H1 (cell line): ENCODE results near the gene RBP3. TPM values are rescaled to one million over a fixed set of nuclear protein-coding genes. Genes with fewer than 3 reads are reported as not detected.

Experiments used
- ATF3 ChIP-seq: IDR thresholded peaks from 2 replicates; pipeline ENCODE4 v1.6.1; 2011; ENCODE audit warnings: low read depth, mild to moderate bottlenecking, low read length; ENCODE audit not compliant: insufficient read depth
- BRCA1 ChIP-seq: IDR thresholded peaks from 2 replicates; pipeline ENCODE4 v1.6.1; 2012; ENCODE audit warnings: low read depth, low read length, improper control_type of control experiment
- CHD2 ChIP-seq: IDR thresholded peaks from 2 replicates; pipeline ENCODE4 v1.6.1; 2012; ENCODE audit warnings: low read length, improper control_type of control experiment
- GABPA ChIP-seq: IDR thresholded peaks from 2 replicates; pipeline ENCODE4 v1.6.1; 2011; ENCODE audit warnings: mild to moderate bottlenecking, low read length, moderate library complexity, borderline replicate concordance; ENCODE audit not compliant: insufficient read depth
- NRF1 ChIP-seq: IDR thresholded peaks from 2 replicates; pipeline ENCODE4 v1.6.1; 2011; ENCODE audit warnings: mild to moderate bottlenecking, low read depth, low read length, improper control_type of control experiment
- TAF1 ChIP-seq: IDR thresholded peaks from 2 replicates; pipeline ENCODE4 v1.6.1; 2011; ENCODE audit warnings: mild to moderate bottlenecking, low read depth, low read length
- ZNF274 ChIP-seq: IDR thresholded peaks from 2 replicates; pipeline ENCODE4 v1.7.0; 2012; ENCODE audit warnings: low read length, borderline replicate concordance; ENCODE audit errors: extremely low read depth
- polyA plus RNA-seq, 7 experiments: library from polyadenylated mRNA; depleted of rRNA in 3 of 7; stranded (reverse) in 5 of 7; unstranded in 2 of 7; fragments of >200 nt in 5 of 7; fragments of 200-250 nt in 2 of 7; gene quantifications; 1 replicate in 5 of 7; 2 replicates in 1 of 7; 4 replicates in 1 of 7; pipeline versions ENCODE4 v1.2.1 to v1.2.3, GENCODE V29; 2011 to 2013; ENCODE audit warnings: missing spikeins in 2 of 7, mixed read lengths in 2 of 7
- total RNA-seq: library from RNA; stranded (reverse); fragmentation: NEBNext Ultra II Directional; extraction: Animal tissue kit (Norgen Biotek cat#: 25700); gene quantifications from 2 replicates; pipeline ENCODE4 v1.2.1, GENCODE V29; 2021

Gene RBP3
- total and polyA plus RNA-seq, 2 of the 8 experiments (the other 6 are each of a cell fraction or from before 2014, with no cell fraction given): not detected

- TF ChIP-seq GABPA (no peak), ATF3 (no peak), TAF1 (no peak), NRF1 (no peak), CHD2 (no peak), BRCA1 (no peak), ZNF274 (no peak)
- TF ChIP-seq, all 59 proteins: peak for 0
Measured at GRCh38 chr10:47333532-47333931, 14.6 kb upstream of the RBP3 start (continued).
